Endodermal cell (in vitro differentiated cells): ENCODE data around the gene ATRNL1. TPM values are rescaled to one million over a fixed set of nuclear protein-coding genes. Genes with fewer than 3 reads are reported as not detected.
A peak's percentile ranks its signal among the peaks of the same experiment; 100 is the strongest.

Source experiments
- DNase-seq: peaks from one replicate; pipeline ENCODE4 v3.0.0-alpha.2; 2017
- H3K27ac ChIP-seq: 2 replicates; pipeline ENCODE4 v1.5.1; 2013; ENCODE audit warnings: mild to moderate bottlenecking, low read depth, low read length, moderate library complexity
- H3K27me3 ChIP-seq: 2 replicates; pipeline ENCODE4 v1.6.1; 2013; ENCODE audit warnings: mild to moderate bottlenecking, low read length, moderate library complexity; ENCODE audit not compliant: insufficient read depth, control insufficient read depth, poor library complexity, severe bottlenecking
- H3K36me3 ChIP-seq: 2 replicates; pipeline ENCODE4 v1.7.0; 2013; ENCODE audit warnings: mild to moderate bottlenecking, low read length, moderate library complexity; ENCODE audit not compliant: control insufficient read depth, insufficient read depth
- H3K4me1 ChIP-seq: one replicate; pipeline ENCODE4 v1.7.0; 2013; ENCODE audit warnings: low read length; ENCODE audit not compliant: control insufficient read depth, insufficient read depth
- H3K4me3 ChIP-seq: 2 replicates; pipeline ENCODE4 v1.5.1; 2013; ENCODE audit warnings: mild to moderate bottlenecking, low read length, moderate library complexity
- H3K9ac ChIP-seq: 2 replicates; pipeline ENCODE4 v1.6.1; 2013; ENCODE audit warnings: mild to moderate bottlenecking, low read length, moderate library complexity; ENCODE audit not compliant: poor library complexity, severe bottlenecking; ENCODE audit errors: extremely low read depth
- H3K9me3 ChIP-seq: 2 replicates; pipeline ENCODE4 v1.6.1; 2013; ENCODE audit warnings: mild to moderate bottlenecking, low read length, moderate library complexity; ENCODE audit not compliant: control insufficient read depth
- H3K27ac Mint-ChIP-seq: 2 replicates; pipeline ENCODE4 v1.8.0; 2020; ENCODE audit warnings: mixed read lengths
- H3K27me3 Mint-ChIP-seq: 2 replicates; pipeline ENCODE4 v1.8.0; 2021; ENCODE audit warnings: mild to moderate bottlenecking, mixed read lengths; ENCODE audit not compliant: insufficient read depth
- H3K36me3 Mint-ChIP-seq: 2 replicates; pipeline ENCODE4 v1.8.0; 2020; ENCODE audit warnings: low read depth, mixed read lengths
- H3K4me1 Mint-ChIP-seq: 2 replicates; pipeline ENCODE4 v1.8.0; 2020; ENCODE audit warnings: mixed read lengths
- H3K4me3 Mint-ChIP-seq: 2 replicates; pipeline ENCODE4 v1.8.0; 2020; ENCODE audit warnings: mild to moderate bottlenecking, moderate library complexity, mixed read lengths
- H3K9me3 Mint-ChIP-seq: 2 replicates; pipeline ENCODE4 v1.8.0; 2020; ENCODE audit warnings: mild to moderate bottlenecking, mixed read lengths
- WGBS, 2 experiments: methylation state at CpG; one replicate each; pipeline versions ENCODE4 v1.1.5 to v1.1.7; 2013; ENCODE audit warnings: missing lambda C conversion rate in 2 of 2, mixed read lengths in 1 of 2; ENCODE audit not compliant: insufficient coverage in 1 of 2, insufficient read length in 1 of 2; 5-methylcytosine and 5-hydroxymethylcytosine counted together
- total RNA-seq, 2 donors: library from RNA; stranded (reverse); fragmentation: NEBNext Ultra II Directional in 1 of 2; extraction: Animal tissue kit (Norgen Biotek cat#: 25700) in 1 of 2; gene quantifications; 2 replicates in 1 of 2; 3 replicates in 1 of 2; pipeline ENCODE4 v1.2.1, GENCODE V29; 2021
- TF ChIP-seq, protein P1 (sequence below): fragments of 200-600 bp; sonication (generic); conservative IDR thresholded peaks from 2 replicates; pipeline ENCODE4 v1.5.0; 2021; ENCODE audit warnings: antibody characterized with exemption, mild to moderate bottlenecking

ATRNL1 gene
- total RNA-seq, 2 donors from 2014 or later = 8.0 to 9.0 TPM

DNA sequence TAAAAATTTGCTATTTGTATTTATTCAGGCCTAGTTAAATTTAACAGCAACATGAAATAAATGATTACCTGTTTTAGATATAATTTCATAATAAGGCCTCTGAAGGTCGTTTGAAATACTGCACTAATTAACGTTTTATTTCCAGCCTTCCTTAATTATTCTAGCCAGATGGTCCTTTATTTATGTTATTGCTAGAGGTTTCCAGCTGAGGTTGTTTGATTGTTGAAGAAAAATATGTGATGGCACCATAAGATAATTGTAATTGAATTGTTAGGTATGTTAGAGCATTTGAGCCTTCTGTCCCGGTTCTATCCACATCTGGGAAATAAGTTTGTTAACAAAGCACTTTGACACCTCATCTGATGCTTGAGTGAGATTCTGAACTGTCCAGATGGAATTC is 556.1 kb downstream of the ATRNL1 start:
- Mint-ChIP-seq H3K27ac (no peak overlapping the region), H3K4me3 (no peak overlapping the region)
- TF ChIP-seq, protein P1, sequence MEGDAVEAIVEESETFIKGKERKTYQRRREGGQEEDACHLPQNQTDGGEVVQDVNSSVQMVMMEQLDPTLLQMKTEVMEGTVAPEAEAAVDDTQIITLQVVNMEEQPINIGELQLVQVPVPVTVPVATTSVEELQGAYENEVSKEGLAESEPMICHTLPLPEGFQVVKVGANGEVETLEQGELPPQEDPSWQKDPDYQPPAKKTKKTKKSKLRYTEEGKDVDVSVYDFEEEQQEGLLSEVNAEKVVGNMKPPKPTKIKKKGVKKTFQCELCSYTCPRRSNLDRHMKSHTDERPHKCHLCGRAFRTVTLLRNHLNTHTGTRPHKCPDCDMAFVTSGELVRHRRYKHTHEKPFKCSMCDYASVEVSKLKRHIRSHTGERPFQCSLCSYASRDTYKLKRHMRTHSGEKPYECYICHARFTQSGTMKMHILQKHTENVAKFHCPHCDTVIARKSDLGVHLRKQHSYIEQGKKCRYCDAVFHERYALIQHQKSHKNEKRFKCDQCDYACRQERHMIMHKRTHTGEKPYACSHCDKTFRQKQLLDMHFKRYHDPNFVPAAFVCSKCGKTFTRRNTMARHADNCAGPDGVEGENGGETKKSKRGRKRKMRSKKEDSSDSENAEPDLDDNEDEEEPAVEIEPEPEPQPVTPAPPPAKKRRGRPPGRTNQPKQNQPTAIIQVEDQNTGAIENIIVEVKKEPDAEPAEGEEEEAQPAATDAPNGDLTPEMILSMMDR = no peak

DNA sequence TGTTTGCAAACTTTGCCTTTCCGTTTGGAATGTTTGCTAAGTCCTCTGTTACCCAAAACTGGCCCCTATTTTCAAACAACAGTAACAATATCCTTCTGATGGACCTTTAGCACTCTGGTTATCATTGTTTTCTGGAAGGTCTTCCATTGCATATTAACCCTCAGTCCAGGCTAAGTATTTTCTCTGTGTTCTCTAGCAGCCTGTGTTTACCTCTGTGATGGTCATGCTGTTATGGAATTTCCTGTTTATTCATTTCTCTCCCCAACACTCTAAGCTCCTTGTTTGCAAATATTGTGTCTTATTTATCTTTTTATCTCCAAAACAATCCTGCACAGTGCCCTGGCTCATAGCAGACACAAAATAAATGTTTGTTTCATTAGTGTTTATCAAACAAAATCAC is 560.3 kb downstream of the ATRNL1 start:
- peak overlapping the region; percentile 82 for H3K27ac Mint-ChIP-seq

More for the DNA sequence above, 556.1 kb downstream of the ATRNL1 start:
- Histone ChIP-seq H3K9ac (no peak overlapping the region), H3K27me3 (no peaks in the 10 kb centered on the region), H3K4me1 (peaks cover 2% of the 10 kb centered on the region), H3K9me3 (no peaks in the 10 kb centered on the region), H3K27ac (no peak overlapping the region), H3K4me3 (no peak overlapping the region), H3K36me3 (no peaks in the 10 kb centered on the region)
- no peak for DNase-seq
- Mint-ChIP-seq H3K4me1 (peaks cover 12% of the 10 kb centered on the region), H3K9me3 (no peaks in the 10 kb centered on the region), H3K36me3 (no peaks in the 10 kb centered on the region), H3K27me3 (no peaks in the 10 kb centered on the region)
- WGBS, 2 experiments = 78 to 100% methylated on average over 1 to 3 of the region's 3 CpGs

DNA sequence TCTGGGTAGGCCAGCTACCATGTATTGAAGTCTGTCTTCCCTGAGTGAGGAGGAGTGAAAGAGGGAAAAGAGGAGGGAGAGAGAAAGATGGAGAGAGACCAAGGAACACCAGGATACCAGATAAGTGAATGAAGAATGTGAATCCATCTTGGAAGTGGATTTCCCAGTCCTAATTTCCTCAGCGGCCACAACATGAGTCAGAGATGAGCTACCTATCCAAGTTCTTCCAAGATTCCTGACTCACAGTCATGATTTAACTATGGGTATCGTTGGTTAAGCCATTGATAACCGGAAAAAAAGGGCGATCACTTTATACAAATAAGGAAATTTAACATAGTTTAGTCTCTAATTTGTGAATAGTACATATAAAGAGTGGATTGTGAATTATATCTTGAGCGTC is 561.8 kb downstream of the ATRNL1 start:
- H3K36me3 ChIP-seq = no peaks in the 10 kb centered on the region
- TF ChIP-seq, protein P1 = no peak
- no peaks in the 10 kb centered on the region for H3K9me3 ChIP-seq
- no peaks in the 10 kb centered on the region for H3K36me3 Mint-ChIP-seq
- H3K27me3 ChIP-seq = no peaks in the 10 kb centered on the region
- no peaks in the 10 kb centered on the region for H3K27me3 Mint-ChIP-seq
- DNase-seq = no peak
- H3K4me1 Mint-ChIP-seq = peaks cover 8% of the 10 kb centered on the region
- H3K9ac ChIP-seq = no peak overlapping the region
- peaks cover 2% of the 10 kb centered on the region for H3K4me1 ChIP-seq
- WGBS, 2 experiments = 94 to 100% methylated on average over 1 to 4 of the region's 5 CpGs
- H3K27ac Mint-ChIP-seq = no peak overlapping the region
- no peaks in the 10 kb centered on the region for H3K9me3 Mint-ChIP-seq
- no peak overlapping the region for H3K27ac ChIP-seq
- H3K4me3 Mint-ChIP-seq = no peak overlapping the region
- no peak overlapping the region for H3K4me3 ChIP-seq

More for the DNA sequence above, 560.3 kb downstream of the ATRNL1 start:
- no peaks in the 10 kb centered on the region for H3K27me3 ChIP-seq
- H3K27ac ChIP-seq = no peak overlapping the region
- Mint-ChIP-seq H3K36me3 (no peaks in the 10 kb centered on the region), H3K9me3 (no peaks in the 10 kb centered on the region), H3K27me3 (no peaks in the 10 kb centered on the region), H3K4me1 (peaks cover 10% of the 10 kb centered on the region), H3K4me3 (no peak overlapping the region)
- H3K9me3 ChIP-seq = no peaks in the 10 kb centered on the region
- no peaks in the 10 kb centered on the region for H3K36me3 ChIP-seq
- TF ChIP-seq, protein P1 = no peak
- no peak for DNase-seq
- no peak overlapping the region for H3K4me3 ChIP-seq
- H3K9ac ChIP-seq = no peak overlapping the region
- WGBS, 2 experiments = 25 to 65% methylated on average over 1 of the region's 1 CpG
- H3K4me1 ChIP-seq = peaks cover 2% of the 10 kb centered on the region
